ENCODE results near the gene FOXL3. TPM values are rescaled to one million over a fixed set of nuclear protein-coding genes. Genes with fewer than 3 reads are reported as not detected.

The FOXL3 gene
- total and polyA plus RNA-seq, 12 donors: not detected

DNA sequence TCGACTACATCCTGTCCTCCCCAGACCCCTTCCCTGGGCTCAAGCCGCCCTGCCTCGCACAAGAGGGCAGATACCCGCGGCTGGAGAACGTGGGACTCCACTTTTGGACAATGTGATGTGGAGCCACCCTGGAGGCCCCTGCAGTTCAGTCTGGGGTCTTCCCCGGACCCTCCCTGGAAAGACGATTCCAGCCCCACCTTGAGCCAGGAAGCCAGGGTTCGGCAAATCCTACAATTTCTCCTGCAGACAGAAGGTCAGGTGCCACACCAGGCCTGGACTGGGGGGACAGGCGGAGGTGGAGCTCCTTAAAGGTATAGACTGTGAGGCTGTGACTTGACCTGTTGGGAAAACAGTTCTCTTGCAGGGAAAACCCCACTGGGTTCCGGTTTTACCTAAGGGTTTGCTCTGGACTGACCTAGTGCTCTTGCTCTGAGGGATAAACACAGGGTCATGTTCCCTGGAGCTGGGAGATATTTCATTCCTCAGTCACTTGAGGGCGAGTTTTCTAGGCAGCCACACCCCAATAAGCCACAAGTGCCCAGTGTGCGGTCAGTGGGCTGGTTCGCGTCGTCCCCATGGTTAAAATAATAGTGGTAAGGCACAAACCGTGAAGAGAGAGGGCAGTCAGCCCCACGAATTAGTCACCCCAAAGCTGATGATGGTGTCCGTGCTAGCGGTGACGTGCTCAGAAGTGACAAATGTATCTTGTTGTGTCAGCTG is 1.6 kb downstream of the FOXL3 start:
- peaks cover 49% of the 10 kb centered on the region for H3K27me3 ChIP-seq

DNA sequence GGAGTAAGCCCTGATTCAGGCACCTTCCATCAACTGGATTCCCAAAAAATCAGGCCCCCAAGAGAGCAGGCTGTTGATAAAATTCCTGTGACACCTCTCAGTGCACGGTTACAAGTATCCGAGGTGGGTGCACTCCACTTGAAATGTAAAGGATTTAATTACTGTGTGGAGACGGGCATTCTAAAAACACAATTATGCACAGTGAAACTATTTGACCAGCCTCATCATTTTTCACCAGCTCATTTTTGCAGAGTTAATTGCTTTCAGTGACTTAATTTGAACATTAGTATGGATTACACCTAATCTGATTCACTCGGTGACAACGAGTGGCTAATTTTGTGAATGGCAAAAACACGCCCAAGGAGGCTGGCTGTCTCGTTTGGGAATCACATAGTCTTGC is 2.3 kb downstream of the FOXL3 start:
- 65 to 79% (median 71%) methylated on average over 7 of the region's 7 CpGs for WGBS, 4 donors
- Histone ChIP-seq H3K27ac (no peak overlapping the region), H3K4me3 (no peak overlapping the region), H3K4me1 (replicated peaks in 1 of 2) (no peaks in the 10 kb centered on the region), H3K36me3 (replicated peaks in 1 of 2) (no peaks in the 10 kb centered on the region), H3K27me3 (peaks cover 49% of the 10 kb centered on the region), H3K9me3 (replicated peaks in 1 of 3) (no peaks in the 10 kb centered on the region)
- TF ChIP-seq POLR2A (IDR thresholded peaks at IDR 0.05): no peak
- TF ChIP-seq, protein P1, sequence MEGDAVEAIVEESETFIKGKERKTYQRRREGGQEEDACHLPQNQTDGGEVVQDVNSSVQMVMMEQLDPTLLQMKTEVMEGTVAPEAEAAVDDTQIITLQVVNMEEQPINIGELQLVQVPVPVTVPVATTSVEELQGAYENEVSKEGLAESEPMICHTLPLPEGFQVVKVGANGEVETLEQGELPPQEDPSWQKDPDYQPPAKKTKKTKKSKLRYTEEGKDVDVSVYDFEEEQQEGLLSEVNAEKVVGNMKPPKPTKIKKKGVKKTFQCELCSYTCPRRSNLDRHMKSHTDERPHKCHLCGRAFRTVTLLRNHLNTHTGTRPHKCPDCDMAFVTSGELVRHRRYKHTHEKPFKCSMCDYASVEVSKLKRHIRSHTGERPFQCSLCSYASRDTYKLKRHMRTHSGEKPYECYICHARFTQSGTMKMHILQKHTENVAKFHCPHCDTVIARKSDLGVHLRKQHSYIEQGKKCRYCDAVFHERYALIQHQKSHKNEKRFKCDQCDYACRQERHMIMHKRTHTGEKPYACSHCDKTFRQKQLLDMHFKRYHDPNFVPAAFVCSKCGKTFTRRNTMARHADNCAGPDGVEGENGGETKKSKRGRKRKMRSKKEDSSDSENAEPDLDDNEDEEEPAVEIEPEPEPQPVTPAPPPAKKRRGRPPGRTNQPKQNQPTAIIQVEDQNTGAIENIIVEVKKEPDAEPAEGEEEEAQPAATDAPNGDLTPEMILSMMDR (IDR thresholded peaks at IDR 0.05): no peak
- intact Hi-C loops (cut with DNase I): no loop called here
- DNase-seq: no peak

More for the DNA sequence above, 1.6 kb downstream of the FOXL3 start:
- Histone ChIP-seq H3K4me1 (replicated peaks in 1 of 2) (no peaks in the 10 kb centered on the region), H3K9me3 (replicated peaks in 1 of 3) (no peaks in the 10 kb centered on the region), H3K36me3 (replicated peaks in 1 of 2) (no peaks in the 10 kb centered on the region), H3K27ac (no peak overlapping the region), H3K4me3 (no peak overlapping the region)
- DNase-seq: no peak
- intact Hi-C loops (cut with DNase I): no loop called here
- WGBS, 4 donors: 63 to 72% (median 65%) methylated on average over 11 to 21 of the region's 21 CpGs
- no peak for TF ChIP-seq POLR2A (IDR thresholded peaks at IDR 0.05)
- TF ChIP-seq, protein P1 (IDR thresholded peaks at IDR 0.05): no peak

DNA sequence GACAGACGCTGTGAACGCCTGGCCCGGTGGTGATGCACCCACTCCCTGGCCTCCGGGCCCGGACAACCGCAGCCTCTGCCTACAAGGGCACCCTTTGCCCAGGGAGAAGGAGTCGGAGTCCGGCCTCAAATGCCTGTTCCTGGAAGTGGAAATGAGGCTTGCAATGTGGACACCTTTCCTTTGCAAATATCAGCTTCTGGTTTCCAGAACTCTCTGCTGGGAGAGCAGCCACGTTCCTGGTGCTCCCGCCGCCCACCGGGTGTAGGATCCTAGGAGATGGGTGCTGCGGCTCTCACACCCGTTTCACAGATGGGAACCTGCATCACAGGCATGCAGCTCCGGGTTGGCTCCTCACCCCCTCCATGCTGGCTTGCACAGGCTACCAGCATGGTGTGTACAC is 2.9 kb downstream of the FOXL3 start:
- no peaks in the 10 kb centered on the region for H3K36me3 ChIP-seq (replicated peaks in 1 of 2)
- H3K27ac ChIP-seq: no peak overlapping the region
- no peak overlapping the region for H3K4me3 ChIP-seq
- H3K9me3 ChIP-seq (replicated peaks in 1 of 3): no peaks in the 10 kb centered on the region
- DNase-seq: no peak
- TF ChIP-seq, protein P1 (IDR thresholded peaks at IDR 0.05): no peak
- H3K27me3 ChIP-seq: peaks cover 49% of the 10 kb centered on the region
- H3K4me1 ChIP-seq (replicated peaks in 1 of 2): no peaks in the 10 kb centered on the region
- 74 to 85% (median 83%) methylated on average over 7 to 15 of the region's 15 CpGs for WGBS, 4 donors
- intact Hi-C loops (cut with DNase I): no loop called here

DNA sequence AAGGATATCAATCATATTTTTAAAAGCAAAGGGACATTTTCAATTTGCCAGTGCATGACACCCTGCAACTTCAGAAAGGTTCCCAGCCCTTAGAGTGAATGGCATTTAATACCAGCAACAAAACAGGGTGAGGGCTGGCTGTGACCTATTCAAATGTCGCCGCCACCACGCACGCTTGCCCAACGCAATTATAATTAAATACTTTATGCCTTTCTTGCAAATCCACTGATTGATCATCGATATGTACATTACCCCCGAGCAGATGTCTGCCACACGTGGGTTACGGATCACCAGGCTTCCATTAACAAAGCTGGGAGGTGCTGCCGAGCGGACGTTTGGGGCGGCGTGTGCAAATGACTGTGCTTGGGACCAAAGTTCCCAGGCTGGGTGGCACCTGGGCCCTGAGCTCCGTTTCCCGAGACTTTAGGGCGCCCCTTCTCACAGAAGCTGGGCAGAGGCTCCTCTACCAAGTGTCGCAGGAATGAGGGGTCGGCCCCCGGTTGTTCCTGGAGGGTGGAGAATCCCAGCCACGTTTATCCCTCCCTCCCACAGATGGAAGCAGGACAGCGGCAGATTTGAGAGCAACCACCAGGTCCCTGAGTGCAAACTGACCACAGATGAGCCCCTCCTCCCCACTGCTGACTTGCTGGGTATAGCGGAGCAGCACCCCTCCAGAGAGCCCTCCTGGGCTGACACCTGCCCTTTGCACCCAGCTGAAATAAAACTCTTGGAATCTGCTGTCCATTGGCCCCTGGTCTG is 3.9 kb downstream of the FOXL3 start:
- Histone ChIP-seq H3K27ac (no peak overlapping the region), H3K4me1 (replicated peaks in 1 of 2) (no peaks in the 10 kb centered on the region), H3K4me3 (no peak overlapping the region), H3K36me3 (replicated peaks in 1 of 2) (no peaks in the 10 kb centered on the region), H3K9me3 (replicated peaks in 1 of 3) (no peaks in the 10 kb centered on the region), H3K27me3 (peaks cover 48% of the 10 kb centered on the region)
- WGBS, 4 donors: 72 to 84% (median 76%) methylated on average over 12 to 23 of the region's 23 CpGs
- intact Hi-C loops (cut with DNase I): no loop called here
- TF ChIP-seq, protein P1 (IDR thresholded peaks at IDR 0.05): no peak
- TF ChIP-seq POLR2A (IDR thresholded peaks at IDR 0.05): no peak
- no peak for DNase-seq

Measured in adrenal gland (tissue), 12 donors.